SU-DHL-6 (cell line): ENCODE measurements around the gene MRPL36.

Experiments used
- H2AFZ ChIP-seq: fragments of 200-600 bp; sonication (generic); 2 replicates; pipeline ENCODE4 v1.6.1; 2014; ENCODE audit warnings: low read depth, mild to moderate bottlenecking, moderate library complexity, mixed read lengths, antibody characterized with exemption, low read length; ENCODE audit not compliant: severe bottlenecking
- H3F3A ChIP-seq: fragments of 200-600 bp; shearing (Covaris generic); 2 replicates; pipeline ENCODE4 v1.6.0; 2016; ENCODE audit warnings: antibody characterized with exemption, mild to moderate bottlenecking; ENCODE audit not compliant: insufficient read depth
- H3K27ac ChIP-seq: fragments of 200-600 bp; sonication (generic); 2 replicates; pipeline ENCODE4 v1.5.1; 2016; ENCODE audit warnings: low read depth, mild to moderate bottlenecking, low read length, moderate library complexity, mixed read lengths
- H3K27me3 ChIP-seq: fragments of 200-600 bp; sonication (generic), shearing (Covaris generic); 2 replicates; pipeline ENCODE4 v1.6.0; 2014; ENCODE audit warnings: mild to moderate bottlenecking, low read length
- H3K36me3 ChIP-seq: fragments of 200-600 bp; sonication (generic); 2 replicates; pipeline ENCODE4 v1.6.1; 2014; ENCODE audit warnings: mild to moderate bottlenecking, low read length, mixed read lengths
- H3K4me2 ChIP-seq: fragments of 300-600, 200-600 bp; shearing (Covaris generic), sonication (generic); 2 replicates; pipeline ENCODE4 v1.6.0; 2014; ENCODE audit warnings: low read length, low read depth, mild to moderate bottlenecking; ENCODE audit not compliant: poor library complexity, severe bottlenecking
- H3K4me3 ChIP-seq: fragments of 200-600 bp; sonication (generic); 2 replicates; pipeline ENCODE4 v1.5.1; 2014; ENCODE audit warnings: antibody characterized with exemption, low read length, mild to moderate bottlenecking, mixed read lengths; ENCODE audit not compliant: insufficient read depth, poor library complexity, severe bottlenecking
- H3K79me2 ChIP-seq: fragments of 200-600 bp; sonication (generic); 2 replicates; pipeline ENCODE4 v1.6.1; 2014; ENCODE audit warnings: mild to moderate bottlenecking, low read length, moderate library complexity; ENCODE audit not compliant: insufficient read depth
- H3K9ac ChIP-seq: fragments of 200-600 bp; sonication (generic); 2 replicates; pipeline ENCODE4 v1.7.0; 2014; ENCODE audit warnings: mild to moderate bottlenecking, low read length
- H3K9me2 ChIP-seq: fragments of 200-600 bp; sonication (generic); replicated peaks from 2 replicates; pipeline ENCODE4 v1.6.1; 2014; ENCODE audit warnings: low read length; ENCODE audit not compliant: insufficient read depth
- H3K9me3 ChIP-seq: fragments of 200-600 bp; sonication (generic); 2 replicates; pipeline ENCODE4 v1.6.1; 2014; ENCODE audit warnings: low read length, mixed read lengths; ENCODE audit not compliant: insufficient read depth
- H4K20me1 ChIP-seq: fragments of 200-600 bp; sonication (generic); 2 replicates; pipeline ENCODE4 v1.6.1; 2014; ENCODE audit warnings: low read depth, mild to moderate bottlenecking, antibody characterized with exemption, low read length, moderate library complexity, mixed read lengths
- EZH2phosphoT487 ChIP-seq: fragments of 200-600 bp; sonication (generic), shearing (Covaris generic); conservative IDR thresholded peaks from 2 replicates; pipeline ENCODE4 v1.6.1; 2018; ENCODE audit warnings: mild to moderate bottlenecking, antibody characterized with exemption, low read length, moderate library complexity, mixed read lengths
- TF ChIP-seq, protein P1 (sequence below): fragments of 200-600 bp; sonication (generic); IDR thresholded peaks from one replicate; pipeline ENCODE4 v1.5.1; 2017; ENCODE audit warnings: antibody characterized with exemption, mild to moderate bottlenecking, low read length, moderate library complexity; ENCODE audit not compliant: insufficient read depth, poor library complexity, severe bottlenecking

The MRPL36 gene

DNA sequence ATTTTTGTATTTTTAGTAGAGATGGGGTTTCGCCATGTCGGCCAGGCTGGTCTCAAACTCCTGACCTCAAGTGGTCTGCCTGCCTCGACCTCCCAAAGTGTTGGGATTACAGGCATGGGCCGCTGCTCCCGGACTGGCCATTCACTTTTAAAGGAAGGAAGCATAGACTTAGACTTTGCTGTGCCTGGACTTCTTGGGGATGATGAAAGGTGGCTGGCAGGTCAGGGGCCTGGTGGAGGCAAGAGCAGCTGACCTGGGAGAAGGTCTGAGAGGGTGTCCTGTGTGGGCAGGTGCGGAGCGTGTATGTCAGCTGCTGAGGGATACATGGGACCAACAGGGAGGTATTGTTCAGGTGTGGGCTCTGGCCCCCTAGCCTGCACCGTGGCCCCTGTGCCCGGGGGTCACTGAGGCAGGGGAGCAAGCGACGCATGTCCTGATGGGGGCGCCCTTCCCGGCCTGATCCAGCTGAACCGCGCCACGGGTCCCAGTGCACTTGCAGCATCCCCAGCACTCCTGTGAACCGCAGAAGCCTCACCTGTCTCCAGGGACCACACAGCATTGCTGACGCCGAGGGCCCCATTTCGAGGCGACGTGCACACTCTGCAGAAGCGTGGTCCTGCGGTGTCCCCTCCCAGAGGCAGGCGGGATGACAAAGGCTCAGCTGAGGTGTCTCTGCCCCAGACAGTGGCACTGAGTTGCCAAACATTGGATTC, 24.6 kb upstream of the MRPL36 start:
- H4K20me1 ChIP-seq = no peaks in the 10 kb centered on the region
- H3K36me3 ChIP-seq = peaks cover 8% of the 10 kb centered on the region; the same call in 1 of the 2 replicates
- no peaks in the 10 kb centered on the region for H3F3A ChIP-seq
- H2AFZ ChIP-seq = no peak overlapping the region
- no peaks in the 10 kb centered on the region for H3K79me2 ChIP-seq
- H3K9ac ChIP-seq = no peak overlapping the region
- H3K4me2 ChIP-seq = no peak overlapping the region
- no peak overlapping the region for H3K4me3 ChIP-seq
- no peaks in the 10 kb centered on the region for H3K9me3 ChIP-seq
- TF ChIP-seq, protein P1, sequence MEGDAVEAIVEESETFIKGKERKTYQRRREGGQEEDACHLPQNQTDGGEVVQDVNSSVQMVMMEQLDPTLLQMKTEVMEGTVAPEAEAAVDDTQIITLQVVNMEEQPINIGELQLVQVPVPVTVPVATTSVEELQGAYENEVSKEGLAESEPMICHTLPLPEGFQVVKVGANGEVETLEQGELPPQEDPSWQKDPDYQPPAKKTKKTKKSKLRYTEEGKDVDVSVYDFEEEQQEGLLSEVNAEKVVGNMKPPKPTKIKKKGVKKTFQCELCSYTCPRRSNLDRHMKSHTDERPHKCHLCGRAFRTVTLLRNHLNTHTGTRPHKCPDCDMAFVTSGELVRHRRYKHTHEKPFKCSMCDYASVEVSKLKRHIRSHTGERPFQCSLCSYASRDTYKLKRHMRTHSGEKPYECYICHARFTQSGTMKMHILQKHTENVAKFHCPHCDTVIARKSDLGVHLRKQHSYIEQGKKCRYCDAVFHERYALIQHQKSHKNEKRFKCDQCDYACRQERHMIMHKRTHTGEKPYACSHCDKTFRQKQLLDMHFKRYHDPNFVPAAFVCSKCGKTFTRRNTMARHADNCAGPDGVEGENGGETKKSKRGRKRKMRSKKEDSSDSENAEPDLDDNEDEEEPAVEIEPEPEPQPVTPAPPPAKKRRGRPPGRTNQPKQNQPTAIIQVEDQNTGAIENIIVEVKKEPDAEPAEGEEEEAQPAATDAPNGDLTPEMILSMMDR = no peak
- no peak for TF ChIP-seq EZH2phosphoT487
- H3K9me2 ChIP-seq = no peaks in the 10 kb centered on the region
- H3K27ac ChIP-seq = no peak overlapping the region
- H3K27me3 ChIP-seq = no peaks in the 10 kb centered on the region

- H3F3A ChIP-seq = no peaks in the 10 kb centered on the region
- H4K20me1 ChIP-seq = no peaks in the 10 kb centered on the region
- TF ChIP-seq EZH2phosphoT487 = no peak
- TF ChIP-seq, protein P1 = no peak
- H3K9me2 ChIP-seq = no peaks in the 10 kb centered on the region
- no peak overlapping the region for H3K9ac ChIP-seq
- H2AFZ ChIP-seq = no peak overlapping the region
- no peak overlapping the region for H3K27ac ChIP-seq
- H3K36me3 ChIP-seq = peaks cover 8% of the 10 kb centered on the region; the same call in 1 of the 2 replicates
- no peaks in the 10 kb centered on the region for H3K9me3 ChIP-seq
- no peak overlapping the region for H3K4me3 ChIP-seq
- no peaks in the 10 kb centered on the region for H3K27me3 ChIP-seq
- H3K4me2 ChIP-seq = no peak overlapping the region
- H3K79me2 ChIP-seq = no peaks in the 10 kb centered on the region
These were observed 23.9 kb upstream of the MRPL36 start for GRCh38 chr5:1823381-1824034.

GRCh38 chr5:1821862-1822261, 22.2 kb upstream of the MRPL36 start:
- no peak overlapping the region for H3K27ac ChIP-seq
- H2AFZ ChIP-seq = no peak overlapping the region
- no peaks in the 10 kb centered on the region for H3K9me3 ChIP-seq
- no peaks in the 10 kb centered on the region for H3K27me3 ChIP-seq
- no peaks in the 10 kb centered on the region for H4K20me1 ChIP-seq
- H3K9me2 ChIP-seq = no peaks in the 10 kb centered on the region
- TF ChIP-seq, protein P1 = no peak
- no peak for TF ChIP-seq EZH2phosphoT487
- peaks cover 8% of the 10 kb centered on the region; the same call in 1 of the 2 replicates for H3K36me3 ChIP-seq
- H3K4me3 ChIP-seq = no peak overlapping the region
- H3K4me2 ChIP-seq = no peak overlapping the region
- H3K9ac ChIP-seq = no peak overlapping the region
- no peaks in the 10 kb centered on the region for H3K79me2 ChIP-seq
- H3F3A ChIP-seq = no peaks in the 10 kb centered on the region
